SK-N-SH (cell line): Measurements from ENCODE around the gene SIM2.

Experiments
- CTCF ChIP-seq: fragments of 200-600 bp; sonication (generic); IDR thresholded peaks from 2 replicates; pipeline ENCODE4 v1.6.1; 2017; ENCODE audit warnings: antibody characterized with exemption, mild to moderate bottlenecking, moderate library complexity
- GABPA ChIP-seq: IDR thresholded peaks from 2 replicates; pipeline ENCODE4 v1.4.0; 2012; ENCODE audit warnings: low read depth, mild to moderate bottlenecking
- MAX ChIP-seq: IDR thresholded peaks from 2 replicates; pipeline ENCODE4 v1.4.0; 2012; ENCODE audit warnings: low read depth
- NFIC ChIP-seq: IDR thresholded peaks from 2 replicates; pipeline ENCODE4 v1.4.0; 2012; ENCODE audit warnings: borderline replicate concordance
- REST ChIP-seq: IDR thresholded peaks from 2 replicates; pipeline ENCODE4 v1.6.1; 2012; ENCODE audit warnings: mild to moderate bottlenecking, low read depth, low read length, moderate library complexity
- USF2 ChIP-seq: fragments of 150-350 bp; IDR thresholded peaks from 2 replicates; pipeline ENCODE4 v1.6.1; 2017; ENCODE audit warnings: antibody characterized with exemption, low read length, low read depth, borderline replicate concordance

GRCh38 chr21:36706482-36706852 lies 7.6 kb downstream of the SIM2 start:
- TF ChIP-seq CTCF (0 out of 2 replicates have a peak, but pooled peaks have one; percentile 1), GABPA (no peak), MAX (no peak), NFIC (no peak), USF2 (no peak), REST (no peak)
